Heart right ventricle (tissue), 16 donors: ENCODE results near the gene SSH3. TPM values are rescaled to one million over a fixed set of nuclear protein-coding genes. Genes with fewer than 3 reads are reported as not detected.
A peak's percentile ranks its signal among the peaks of the same experiment; 100 is the strongest.
"Not testable (repeated sequence)": the region's sequence is repeated elsewhere in the genome, so short reads cannot be mapped to it uniquely, and the experiment has no call there.

Experiments used
- ATAC-seq, 8 donors: fragments of 200-7000 bp; cut with Tn5 transposase; one replicate each; pipeline ENCODE4 v1.9.1; 2020; ENCODE audit warnings: mild to moderate bottlenecking in 8 of 8, moderate library complexity in 8 of 8, moderate number of reproducible peaks in 1 of 8
- DNase-seq, 2 donors: peaks; one replicate each; pipeline ENCODE4 v3.0.0-alpha.2; 2020
- H3K27ac ChIP-seq, 10 donors: fragments of 200-600 bp; sonication (generic) in 2 of 10; one replicate each; pipeline versions ENCODE4 v1.5.0 to v1.8.0; 2020 to 2022; ENCODE audit warnings: mild to moderate bottlenecking in 3 of 10
- H3K27me3 ChIP-seq, 7 donors: fragments of 200-600 bp; one replicate each; pipeline ENCODE4 v1.8.0; 2021 to 2022; ENCODE audit warnings: mild to moderate bottlenecking in 2 of 7
- H3K36me3 ChIP-seq, 9 donors: fragments of 200-600 bp; sonication (generic) in 1 of 9; one replicate each; pipeline versions ENCODE4 v1.5.0 to v1.8.0; 2020 to 2022; ENCODE audit warnings: mild to moderate bottlenecking in 2 of 9
- H3K4me1 ChIP-seq, 9 donors: fragments of 200-600 bp; sonication (generic) in 1 of 9; one replicate each; pipeline versions ENCODE4 v1.5.0 to v1.8.0; 2020 to 2022; ENCODE audit warnings: mild to moderate bottlenecking in 4 of 9
- H3K4me3 ChIP-seq, 10 donors: fragments of 200-600 bp; sonication (generic) in 2 of 10; one replicate each; pipeline versions ENCODE4 v1.5.0 to v1.8.0; 2020 to 2022; ENCODE audit warnings: mild to moderate bottlenecking in 7 of 10, moderate library complexity in 2 of 10
- H3K9me3 ChIP-seq, 11 donors: fragments of 200-600 bp in 10 of 11; sonication (generic) in 2 of 11; one replicate each; pipeline versions ENCODE4 v1.5.0 to v1.8.0; 2013 to 2022; ENCODE audit warnings: mild to moderate bottlenecking in 2 of 11, control low read depth in 1 of 11, moderate library complexity in 1 of 11
- CTCF ChIP-seq, 9 donors: fragments of 200-600 bp; sonication (generic) in 2 of 9; IDR thresholded peaks; one replicate each; pipeline versions ENCODE4 v1.5.0 to v1.8.0; 2021 to 2022; ENCODE audit warnings: antibody characterized with exemption in 9 of 9, mild to moderate bottlenecking in 5 of 9, moderate library complexity in 1 of 9
- WGBS, 2 donors: extraction: QIAGEN DNeasy Blood & Tissue Kit; methylation state at CpG; one replicate each; pipeline ENCODE4 v1.1.7; 2013; ENCODE audit warnings: inconsistent platforms in 1 of 2; 5-methylcytosine and 5-hydroxymethylcytosine counted together
- intact Hi-C, 10 donors: fragments of 100-400 bp; cut with DNase I; formaldehyde crosslinking; loops; one replicate each; pipeline versions ENCODE4 v1.11.1 to v1.14.2; 2022
- polyA plus RNA-seq, 2 donors: library from polyadenylated mRNA; stranded (reverse); fragments of 200-250 nt; gene quantifications; one replicate each; pipeline ENCODE4 v1.2.3, GENCODE V29; 2013
- total RNA-seq, 10 donors: library from RNA; stranded (reverse); fragmentation: NEBNext Ultra II Directional in 3 of 10; extraction: Animal tissue kit (Norgen Biotek cat#: 25700) in 3 of 10; gene quantifications; one replicate each; pipeline versions ENCODE4 v1.2.1 to v1.2.4, GENCODE V29; 2021 to 2023
- donor health status: Arrhythmogenic right ventricular cardiomyopathy.
- donor health status: ischemic (EF 13 %, LVEDD 7.1; RV severe dilation, severe dysfunction).
- donor health status: healthy with polysubstance abuse.
- donor health status: DM: no; HTN: yes; CAD: no.
- donor health status: DM: no; HTN: no; CAD: no.
- donor health status: ischemic (EF 25% LVEDD 6.9; RV normal size, moderate dysfunction).
- donor health status: ischemic (EF 25% LVEDD 5.7; RV mildly dilated, moderate dysfunction).
- donor health status: healthy.
- donor health status: DM: yes; HTN: yes; CAD: no.
- donor health status: Ischemic cardiomyopathy.
- donor health status: ischemic (EF 35%, LVEDD 5.7; RV mildly dilated, moderate dysfunction).
- donor health status: nonischemic (EF 11% LVEDD 7.7; RV severe dilation, severe dysfunction).
- donor health status: DM: yes; HTN: yes; CAD: no.
- donor health status: PGD.
- donor health status: ischemic (EF 29% LVEDD 5.4; RV normal size, mild dysfunction).
- donor health status: nonischemic (EF 23%, LVEDD 6.1; RV moderate dilation, normal function).

SSH3 gene
- total and polyA plus RNA-seq, 12 donors, result 7.8 to 21.2 (median 15.3) TPM

DNA sequence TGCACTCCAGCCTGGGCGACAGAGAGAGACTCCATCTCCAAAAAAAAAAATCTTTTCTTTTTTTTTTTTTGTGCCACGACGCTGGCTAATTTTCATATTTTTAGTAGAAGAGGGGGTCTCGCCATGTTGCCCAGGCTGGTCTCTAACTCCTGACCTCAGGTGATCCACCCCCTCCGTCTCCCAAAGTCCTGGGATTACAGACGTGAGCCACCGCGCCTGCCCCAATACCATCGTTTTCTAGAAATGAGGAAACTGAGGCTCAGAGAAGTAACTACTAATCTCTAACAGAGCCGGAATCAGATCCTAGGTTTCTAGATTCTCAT, 13.5 kb downstream of the SSH3 start:
- Histone ChIP-seq H3K27me3 (no peaks in the 10 kb centered on the region), H3K27ac (peak overlapping the region; percentile 84 to 97 (median 94)), H3K4me1 (peaks cover 4 to 35% (median 19%) of the 10 kb centered on the region in 9 donors), H3K9me3 (no peaks in the 10 kb centered on the region), H3K4me3 (peak overlapping the region; percentile 68 to 94 (median 78)), H3K36me3 (peaks cover 0 to 1% (median 0%) of the 10 kb centered on the region in 9 donors)
- 1% methylated on average over 10 of the region's 10 CpGs for WGBS, 2 donors
- intact Hi-C loops, result loop anchor here (1.0 to 10.0 kb wide), 11 partner anchors 28 to 232 kb away; partner anchors contain the start of genes GRK2 (in 8 of the 10) and ANKRD13D (in 1 of the 10)
- ATAC-seq (no peak), DNase-seq (no peak)
- TF ChIP-seq CTCF (IDR thresholded peaks at IDR 0.05), result no peak

DNA sequence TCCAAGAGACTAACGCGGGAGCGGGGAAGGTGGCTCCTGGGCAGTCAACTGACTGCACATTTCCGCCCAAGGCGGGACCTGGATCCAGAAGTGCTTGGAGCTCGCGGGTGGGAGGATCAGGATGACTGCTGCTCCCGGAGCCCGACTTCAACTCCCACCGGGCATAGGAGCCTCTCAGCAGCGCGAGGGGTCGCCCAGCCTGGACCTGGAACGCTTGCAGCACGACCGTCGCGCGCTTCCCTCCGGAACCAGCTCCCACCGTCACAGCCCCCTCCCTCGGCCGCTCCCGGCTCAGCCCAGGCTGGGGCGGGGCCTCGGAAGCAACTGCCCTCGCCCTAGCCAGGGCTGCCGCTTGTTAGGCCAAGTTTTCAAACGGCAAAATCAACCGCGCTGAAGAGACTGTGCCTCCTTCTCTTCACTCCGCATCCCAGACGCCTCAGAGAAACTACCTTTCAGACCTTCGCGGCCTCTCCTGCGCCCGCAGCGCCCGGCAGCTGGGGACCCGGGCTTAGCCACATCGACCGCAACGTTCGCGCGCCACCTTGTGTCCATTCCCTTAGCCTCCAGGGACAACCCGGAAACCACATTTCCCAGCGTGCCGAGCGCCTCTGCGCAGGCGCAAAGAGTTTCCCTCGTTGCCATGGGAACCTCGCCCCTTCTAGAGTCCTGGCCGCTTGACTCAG, 14.0 kb downstream of the SSH3 start:
- intact Hi-C loops, result loop anchor here (1.0 to 10.0 kb wide), 11 partner anchors 29 to 233 kb away; partner anchors contain the start of genes GRK2 (in 8 of the 10) and ANKRD13D (in 1 of the 10)
- H3K27ac ChIP-seq, result peak overlapping the region; percentile 84 to 97 (median 94)
- DNase-seq (peak; percentile 96 to 97), ATAC-seq (peak; percentile 93 to 97 (median 96))
- H3K4me1 ChIP-seq, result peaks cover 4 to 30% (median 19%) of the 10 kb centered on the region in 9 donors
- TF ChIP-seq CTCF (IDR thresholded peaks at IDR 0.05), result peak; percentile 92 to 99 (median 97)
- peaks cover 0 to 6% (median 0%) of the 10 kb centered on the region in 9 donors for H3K36me3 ChIP-seq
- H3K4me3 ChIP-seq, result peak overlapping the region; percentile 68 to 94 (median 78)
- 0% methylated on average over 55 of the region's 55 CpGs for WGBS, 2 donors
- no peaks in the 10 kb centered on the region for H3K27me3 ChIP-seq
- H3K9me3 ChIP-seq, result no peaks in the 10 kb centered on the region

DNA sequence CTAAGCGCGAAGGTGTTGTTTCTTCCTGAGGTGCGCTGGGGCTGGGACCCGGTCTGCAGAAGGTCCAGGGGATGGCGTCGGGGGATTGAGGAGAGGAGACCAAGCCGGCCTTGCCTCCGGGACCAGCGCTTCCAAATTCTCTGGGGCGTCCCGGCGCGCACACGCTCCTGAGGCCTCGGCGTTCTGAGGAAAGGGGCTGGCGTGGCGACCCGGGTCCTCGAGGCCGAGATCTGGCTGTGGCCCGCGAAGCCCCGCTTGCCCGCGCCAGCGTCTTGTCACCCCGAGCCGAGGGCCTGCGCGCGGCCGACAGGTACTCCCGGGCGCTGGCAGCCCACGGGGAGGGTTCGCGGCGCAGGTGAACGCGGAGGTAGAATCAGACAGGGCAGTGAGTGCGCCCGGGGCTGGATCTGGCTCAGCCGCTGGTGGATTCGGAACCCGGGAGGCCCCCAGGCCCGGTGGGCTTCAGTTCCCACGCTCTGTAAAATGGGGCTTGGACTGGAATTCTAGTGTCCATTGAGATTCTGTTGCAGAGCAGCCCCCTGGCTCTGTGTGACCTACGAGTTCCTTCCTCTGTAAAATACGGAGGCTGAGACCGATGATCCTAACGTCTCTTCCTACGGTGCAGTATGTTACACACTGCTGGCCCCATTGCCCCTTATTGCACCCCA, 14.7 kb downstream of the SSH3 start:
- ATAC-seq (peak in 6 of 8 donors; percentile 22 to 42 (median 32)), DNase-seq (no peak)
- peaks cover 4 to 23% (median 19%) of the 10 kb centered on the region in 9 donors for H3K4me1 ChIP-seq
- H3K27me3 ChIP-seq, result no peaks in the 10 kb centered on the region
- peak overlapping the region; percentile 68 to 94 (median 78) for H3K4me3 ChIP-seq
- WGBS, 2 donors, result 1% methylated on average over 53 of the region's 53 CpGs
- H3K9me3 ChIP-seq, result no peaks in the 10 kb centered on the region
- peaks cover 0 to 7% (median 0%) of the 10 kb centered on the region in 9 donors for H3K36me3 ChIP-seq
- intact Hi-C loops, result loop anchor here (1.0 to 10.0 kb wide), 11 partner anchors 29 to 233 kb away; partner anchors contain the start of genes GRK2 (in 8 of the 10) and ANKRD13D (in 1 of the 10)
- TF ChIP-seq CTCF (IDR thresholded peaks at IDR 0.05), result no peak
- peak overlapping the region in 9 of 10 donors; percentile 84 to 97 (median 95) for H3K27ac ChIP-seq

- WGBS, 2 donors, result 89 to 96% methylated on average over 12 of the region's 12 CpGs
- H3K9me3 ChIP-seq, H3K27ac ChIP-seq, H3K27me3 ChIP-seq, ATAC-seq, DNase-seq: not testable (repeated sequence)
- intact Hi-C loops, result loop anchor here in 5 of 10 donors (5.0 to 10.0 kb wide), 3 partner anchors 52 to 234 kb away; partner anchors contain the start of gene GRK2 (in 1 of the 5)
- H3K4me1 ChIP-seq, result peaks cover 4 to 23% (median 17%) of the 10 kb centered on the region in 9 donors
- peak overlapping the region in 4 of 10 donors; percentile 68 to 94 (median 77) for H3K4me3 ChIP-seq
- peaks cover 0 to 11% (median 0%) of the 10 kb centered on the region in 9 donors for H3K36me3 ChIP-seq
Measured at GRCh38 chr11:67318876-67319275, 15.5 kb downstream of the SSH3 start.
